A673 (cell line): Measurements from ENCODE around the gene TRAM2. TPM values are rescaled to one million over a fixed set of nuclear protein-coding genes. Genes with fewer than 3 reads are reported as not detected.

ENCODE experiments used
- BruUV-seq: library from RNA; stranded (reverse); fragments of 400-500 nt; replicated peaks from 2 replicates; lab custom pipeline; 2021; lab: Mats Ljungman, UMichigan
- CTCF ChIA-PET: fragments of 300-600 bp; sonication (Branson Sonifier 250); formaldehyde crosslinking; loops from one replicate; lab custom pipeline; 2022; ENCODE audit warnings: antibody characterized with exemption; lab: Charles Lee
- POLR2A ChIA-PET: fragments of 300-600 bp; sonication (Branson Sonifier 250); formaldehyde crosslinking; loops from one replicate; lab custom pipeline; 2022; ENCODE audit warnings: antibody characterized with exemption; ENCODE audit not compliant: low non-redundant PET; lab: Charles Lee
- DNase-seq: peaks from one replicate; pipeline ENCODE4 v3.0.0-alpha.2; 2015; ENCODE audit warnings: low spot score
- H3K27ac ChIP-seq: fragments of 200-600 bp; sonication (generic); 2 replicates; pipeline ENCODE4 v1.5.1; 2016; ENCODE audit warnings: mixed run types, low read depth, mild to moderate bottlenecking, mixed read lengths, antibody characterized with exemption, low read length; ENCODE audit not compliant: poor library complexity, severe bottlenecking
- H3K27me3 ChIP-seq: fragments of 200-600 bp; sonication (generic); replicated peaks from 2 replicates; pipeline ENCODE4 v1.6.1; 2017; ENCODE audit warnings: mixed run types, low read depth, mild to moderate bottlenecking, mixed read lengths, antibody characterized with exemption, low read length; ENCODE audit not compliant: insufficient read depth, poor library complexity
- H3K36me3 ChIP-seq: fragments of 200-600 bp; sonication (generic); 2 replicates; pipeline ENCODE4 v1.6.1; 2016; ENCODE audit warnings: mixed run types, mild to moderate bottlenecking, mixed read lengths, antibody characterized with exemption, low read length; ENCODE audit not compliant: insufficient read depth, poor library complexity, severe bottlenecking
- H3K4me1 ChIP-seq: fragments of 200-600 bp; sonication (generic); 2 replicates; pipeline ENCODE4 v1.6.1; 2017; ENCODE audit warnings: mixed run types, mild to moderate bottlenecking, mixed read lengths, antibody characterized with exemption, low read length; ENCODE audit not compliant: insufficient read depth, poor library complexity, severe bottlenecking
- H3K4me3 ChIP-seq: fragments of 200-600 bp; sonication (generic); 2 replicates; pipeline ENCODE4 v1.5.1; 2016; ENCODE audit warnings: low read depth, mixed run types, mild to moderate bottlenecking, mixed read lengths, low read length; ENCODE audit not compliant: poor library complexity, severe bottlenecking
- H3K9me3 ChIP-seq: fragments of 200-600 bp; sonication (generic); 2 replicates; pipeline ENCODE4 v1.6.1; 2016; ENCODE audit warnings: mixed run types, low read depth, mild to moderate bottlenecking, mixed read lengths, antibody characterized with exemption, low read length; ENCODE audit not compliant: poor library complexity, severe bottlenecking
- EZH2 ChIP-seq: fragments of 200-600 bp; sonication (generic); IDR thresholded peaks from 2 replicates; pipeline ENCODE4 v1.6.1; 2017; ENCODE audit warnings: borderline replicate concordance, low read depth, mild to moderate bottlenecking, mixed read lengths, antibody characterized with exemption, low read length; ENCODE audit not compliant: poor library complexity, severe bottlenecking
- intact Hi-C: fragments of 100-400 bp; cut with micrococcal nuclease; formaldehyde crosslinking; loops from one replicate; pipeline ENCODE4 v1.10.0; 2022; ENCODE audit not compliant: unreplicated experiment
- total RNA-seq: library from RNA; stranded (reverse); gene quantifications from 2 replicates; pipeline ENCODE4 v1.2.3, GENCODE V29; 2021
- TF ChIP-seq, protein P1 (sequence below): fragments of 300-800, 200-600 bp; sonication (generic); conservative IDR thresholded peaks from 2 replicates; pipeline ENCODE4 v1.5.1; 2017; ENCODE audit warnings: low read depth, mild to moderate bottlenecking, antibody characterized with exemption, low read length, moderate library complexity, mixed read lengths

Gene TRAM2
- total RNA-seq, 1 experiment from 2014 or later = 21.9 TPM

DNA sequence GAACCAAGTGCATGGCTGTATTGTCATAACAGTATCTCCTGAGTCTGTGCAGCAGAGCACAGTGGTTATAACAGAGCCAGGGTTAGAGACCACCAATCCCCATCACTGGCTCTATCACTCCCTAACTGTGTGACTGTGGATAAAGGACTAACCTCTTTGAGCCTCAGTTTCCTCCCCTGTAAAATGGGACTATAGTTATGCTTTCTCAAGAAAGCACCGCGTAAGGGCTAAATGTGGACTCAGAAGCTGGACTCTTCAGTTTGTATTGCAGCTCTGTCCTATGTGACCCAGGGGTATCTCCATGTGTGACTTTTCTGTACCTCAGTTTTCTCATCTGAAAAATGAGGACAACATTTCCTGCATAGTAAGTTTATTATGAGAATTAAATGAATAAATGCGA is 59.9 kb downstream of the TRAM2 start:
- Histone ChIP-seq H3K4me1 (peaks cover 11% of the 10 kb centered on the region), H3K9me3 (no peaks in the 10 kb centered on the region), H3K27me3 (no peaks in the 10 kb centered on the region), H3K36me3 (no peaks in the 10 kb centered on the region), H3K4me3 (no peak overlapping the region), H3K27ac (no peak overlapping the region)
- intact Hi-C loops = no loop called here
- no TSS peak for BruUV-seq
- TF ChIP-seq, protein P1, sequence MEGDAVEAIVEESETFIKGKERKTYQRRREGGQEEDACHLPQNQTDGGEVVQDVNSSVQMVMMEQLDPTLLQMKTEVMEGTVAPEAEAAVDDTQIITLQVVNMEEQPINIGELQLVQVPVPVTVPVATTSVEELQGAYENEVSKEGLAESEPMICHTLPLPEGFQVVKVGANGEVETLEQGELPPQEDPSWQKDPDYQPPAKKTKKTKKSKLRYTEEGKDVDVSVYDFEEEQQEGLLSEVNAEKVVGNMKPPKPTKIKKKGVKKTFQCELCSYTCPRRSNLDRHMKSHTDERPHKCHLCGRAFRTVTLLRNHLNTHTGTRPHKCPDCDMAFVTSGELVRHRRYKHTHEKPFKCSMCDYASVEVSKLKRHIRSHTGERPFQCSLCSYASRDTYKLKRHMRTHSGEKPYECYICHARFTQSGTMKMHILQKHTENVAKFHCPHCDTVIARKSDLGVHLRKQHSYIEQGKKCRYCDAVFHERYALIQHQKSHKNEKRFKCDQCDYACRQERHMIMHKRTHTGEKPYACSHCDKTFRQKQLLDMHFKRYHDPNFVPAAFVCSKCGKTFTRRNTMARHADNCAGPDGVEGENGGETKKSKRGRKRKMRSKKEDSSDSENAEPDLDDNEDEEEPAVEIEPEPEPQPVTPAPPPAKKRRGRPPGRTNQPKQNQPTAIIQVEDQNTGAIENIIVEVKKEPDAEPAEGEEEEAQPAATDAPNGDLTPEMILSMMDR = no peak
- TF ChIP-seq EZH2 = no peak
- POLR2A ChIA-PET = no interaction called here
- no peak for DNase-seq
- CTCF ChIA-PET = no interaction called here

GRCh38 chr6:52516269-52516668 is 60.6 kb downstream of the TRAM2 start:
- ChIA-PET POLR2A (no interaction called here), CTCF (no interaction called here)
- H3K9me3 ChIP-seq = no peaks in the 10 kb centered on the region
- no peaks in the 10 kb centered on the region for H3K36me3 ChIP-seq
- peaks cover 11% of the 10 kb centered on the region for H3K4me1 ChIP-seq
- no TSS peak for BruUV-seq
- H3K27me3 ChIP-seq = no peaks in the 10 kb centered on the region
- no peak overlapping the region for H3K4me3 ChIP-seq
- TF ChIP-seq, protein P1 = no peak
- no peak for TF ChIP-seq EZH2
- no peak for DNase-seq
- intact Hi-C loops = no loop called here
- H3K27ac ChIP-seq = no peak overlapping the region

DNA sequence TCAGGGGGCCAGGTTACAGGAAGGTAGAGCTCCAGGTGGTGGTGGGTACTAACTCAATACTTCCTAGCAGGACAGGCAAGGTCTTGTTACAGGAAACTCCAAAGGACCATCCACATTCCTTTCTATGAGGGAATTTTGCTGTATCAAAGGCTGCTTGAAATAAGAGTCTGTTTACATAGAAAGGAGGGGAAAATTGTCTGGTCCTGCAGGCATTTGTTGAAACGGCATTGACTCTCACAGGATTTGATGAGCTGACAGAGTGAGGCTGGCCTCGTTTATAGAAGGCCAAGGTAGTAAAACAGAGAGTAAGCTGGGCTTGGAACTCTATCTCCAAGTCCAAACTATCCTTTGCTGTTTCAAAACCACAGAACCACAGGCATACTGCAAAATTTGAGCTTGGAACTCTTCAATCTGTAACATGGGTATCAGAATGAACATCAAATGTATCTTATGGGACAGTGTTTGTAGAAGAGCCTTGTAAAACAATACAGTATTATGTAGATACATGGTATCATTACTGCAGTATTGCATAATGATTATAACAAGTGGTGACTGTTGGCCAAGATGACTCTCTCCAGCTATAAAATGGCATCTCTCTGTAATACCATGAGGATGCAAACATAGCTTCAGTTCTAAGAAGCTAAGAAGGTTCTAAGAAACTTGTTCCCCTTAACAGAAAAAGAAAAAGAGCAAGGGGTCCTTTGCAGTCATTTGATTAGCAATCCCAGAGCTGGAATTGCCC is 61.5 kb downstream of the TRAM2 start:
- intact Hi-C loops = no loop called here
- DNase-seq = no peak
- H3K4me1 ChIP-seq = peaks cover 13% of the 10 kb centered on the region
- ChIA-PET CTCF (no interaction called here), POLR2A (no interaction called here)
- H3K27me3 ChIP-seq = no peaks in the 10 kb centered on the region
- no peak for TF ChIP-seq EZH2
- TF ChIP-seq, protein P1 = no peak
- H3K9me3 ChIP-seq = no peaks in the 10 kb centered on the region
- no TSS peak for BruUV-seq
- no peak overlapping the region for H3K27ac ChIP-seq
- no peak overlapping the region for H3K4me3 ChIP-seq
- H3K36me3 ChIP-seq = no peaks in the 10 kb centered on the region
